ENCODE data around the gene DPYSL5.

GRCh38 chr2:26998323-26998722, 150.4 kb downstream of the DPYSL5 start:
- TF ChIP-seq POLR2AphosphoS5 (IDR thresholded peaks at IDR 0.05; ENCODE audit: low read depth, low read length) (no peak), REST (IDR thresholded peaks at IDR 0.05; ENCODE audit: insufficient read depth in 1 of 2, low read depth in 2 of 2, low read length in 2 of 2) (no peak), TAF1 (IDR thresholded peaks at IDR 0.05; ENCODE audit: borderline replicate concordance, insufficient read depth, low read length) (no peak)

Data from PFSK-1 (cell line).